Central memory CD8-positive, alpha-beta T cell (primary cell): Measurements from ENCODE around the gene TRMT10A.

ENCODE experiments used
- ATAC-seq: fragments of 150-1000 bp; cut with Tn5 transposase; replicated peaks from 2 replicates; pipeline ENCODE4 v1.10.0; 2022; ENCODE audit warnings: mild to moderate bottlenecking, moderate FRiP score, moderate number of reproducible peaks; ENCODE audit not compliant: poor library complexity, severe bottlenecking; ENCODE audit errors: extremely low read depth
- DNase-seq, 2 donors: peaks; one replicate each; pipeline ENCODE4 v3.0.0; 2021; ENCODE audit warnings: low spot score in 2 of 2
- H3K27ac Mint-ChIP-seq: one replicate; pipeline ENCODE4 v1.8.0; 2022; ENCODE audit warnings: low read depth, mild to moderate bottlenecking, moderate library complexity, mixed read lengths
- H3K27me3 Mint-ChIP-seq: one replicate; pipeline ENCODE4 v1.8.0; 2022; ENCODE audit warnings: mixed read lengths
- H3K36me3 Mint-ChIP-seq: one replicate; pipeline ENCODE4 v1.8.0; 2022; ENCODE audit warnings: mild to moderate bottlenecking, moderate library complexity, mixed read lengths; ENCODE audit not compliant: insufficient read depth
- H3K4me1 Mint-ChIP-seq: one replicate; pipeline ENCODE4 v1.8.0; 2022; ENCODE audit warnings: mixed read lengths
- H3K4me3 Mint-ChIP-seq: one replicate; pipeline ENCODE4 v1.8.0; 2022; ENCODE audit warnings: mild to moderate bottlenecking, moderate library complexity, mixed read lengths
- H3K9me3 Mint-ChIP-seq: one replicate; pipeline ENCODE4 v1.8.0; 2022; ENCODE audit warnings: mixed read lengths

Gene TRMT10A

GRCh38 chr4:99586322-99586721 lies 22.5 kb upstream of the TRMT10A start:
- Mint-ChIP-seq H3K36me3 (no peaks in the 10 kb centered on the region), H3K27ac (no peak overlapping the region), H3K4me1 (no peaks in the 10 kb centered on the region), H3K27me3 (peaks cover 43% of the 10 kb centered on the region), H3K9me3 (no peaks in the 10 kb centered on the region), H3K4me3 (no peak overlapping the region)
- no peak for ATAC-seq
- DNase-seq = no peak

DNA sequence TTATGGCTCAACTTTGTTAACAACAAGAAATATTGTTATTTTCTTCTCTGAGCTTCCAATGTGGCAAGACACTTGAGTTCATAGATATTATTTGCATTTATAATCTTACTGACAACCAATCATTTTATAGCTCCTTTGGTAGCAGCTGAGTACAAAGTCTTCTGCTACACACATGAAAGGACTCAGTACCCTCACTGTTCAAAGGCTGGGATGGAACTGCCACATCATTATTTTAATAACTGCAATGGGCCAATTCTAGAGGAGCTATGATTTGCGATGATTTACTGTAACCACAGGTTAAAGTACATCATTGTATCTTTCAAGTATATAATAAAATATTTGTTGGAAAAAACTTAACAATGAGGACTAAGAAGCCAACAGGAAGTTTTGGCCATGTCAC lies 21.7 kb upstream of the TRMT10A start:
- no peak for DNase-seq
- Mint-ChIP-seq H3K9me3 (no peaks in the 10 kb centered on the region), H3K4me3 (no peak overlapping the region), H3K27ac (no peak overlapping the region), H3K27me3 (peaks cover 48% of the 10 kb centered on the region), H3K4me1 (no peaks in the 10 kb centered on the region), H3K36me3 (no peaks in the 10 kb centered on the region)
- ATAC-seq = no peak

GRCh38 chr4:99578714-99579113 lies 14.9 kb upstream of the TRMT10A start:
- DNase-seq (no peak), ATAC-seq (no peak)
- Mint-ChIP-seq H3K9me3 (no peaks in the 10 kb centered on the region), H3K4me1 (no peaks in the 10 kb centered on the region), H3K4me3 (no peak overlapping the region), H3K36me3 (no peaks in the 10 kb centered on the region), H3K27me3 (peaks cover 67% of the 10 kb centered on the region), H3K27ac (no peak overlapping the region)

GRCh38 chr4:99574530-99575324 lies 10.9 kb upstream of the TRMT10A start, which contains the start of gene MTTP:
Gene MTTP (plus strand): TSS chr4:99574824. CDS start chr4:99574910, 86 bp downstream.
- Mint-ChIP-seq H3K4me3 (no peak within 1 kb of the TSS), H3K27ac (no peak within 1 kb of the TSS), H3K4me1 (no peaks in the 10 kb centered on the region), H3K36me3 (no peaks in the 10 kb centered on the region), H3K9me3 (no peaks in the 10 kb centered on the region), H3K27me3 (peaks cover 77% of the 10 kb centered on the region)
- no peak for DNase-seq
- no peak for ATAC-seq

- peaks cover 77% of the 10 kb centered on the region for H3K27me3 Mint-ChIP-seq
- H3K27ac Mint-ChIP-seq = no peak overlapping the region
- H3K36me3 Mint-ChIP-seq = no peaks in the 10 kb centered on the region
- H3K4me1 Mint-ChIP-seq = no peaks in the 10 kb centered on the region
- no peaks in the 10 kb centered on the region for H3K9me3 Mint-ChIP-seq
- DNase-seq (no peak), ATAC-seq (no peak)
- H3K4me3 Mint-ChIP-seq = no peak overlapping the region
Measured at GRCh38 chr4:99573735-99574368, 10.0 kb upstream of the TRMT10A start.

DNA sequence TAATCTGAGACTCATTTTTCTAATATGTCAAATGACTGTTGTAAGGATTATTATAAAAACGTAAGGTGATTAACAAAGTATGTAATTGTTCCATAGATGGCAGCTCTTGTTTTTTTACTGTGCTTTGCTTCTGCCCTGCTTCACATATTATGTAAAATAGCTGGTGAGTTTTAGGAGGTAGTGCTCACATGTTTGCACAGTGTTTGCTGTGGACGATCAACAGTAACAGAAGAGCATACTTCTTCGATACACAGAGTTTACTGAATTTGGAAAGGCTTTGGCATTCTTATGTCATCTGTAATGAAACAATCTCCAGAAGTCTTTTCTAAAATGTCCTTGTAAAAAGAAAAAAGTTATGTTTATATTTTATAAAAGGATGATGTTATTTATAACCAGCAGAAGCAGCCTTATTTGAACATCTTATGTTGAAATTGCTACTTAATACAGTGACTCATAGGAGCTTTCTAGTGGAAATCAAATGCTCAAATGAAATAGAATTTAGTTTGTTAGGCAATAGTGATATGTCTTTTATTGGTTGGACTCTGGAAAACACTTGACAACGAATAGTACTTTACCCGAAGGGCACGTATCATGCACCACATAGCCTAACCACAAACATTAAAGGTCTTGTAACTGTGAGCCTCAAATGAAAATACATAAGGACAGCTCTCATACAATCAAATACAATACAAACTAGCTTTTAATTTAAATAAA lies 8.8 kb upstream of the TRMT10A start:
- no peaks in the 10 kb centered on the region for H3K9me3 Mint-ChIP-seq
- H3K4me1 Mint-ChIP-seq = no peaks in the 10 kb centered on the region
- H3K36me3 Mint-ChIP-seq = no peaks in the 10 kb centered on the region
- H3K27ac Mint-ChIP-seq = no peak overlapping the region
- ATAC-seq = no peak
- H3K4me3 Mint-ChIP-seq = no peak overlapping the region
- DNase-seq = no peak
- peaks cover 77% of the 10 kb centered on the region for H3K27me3 Mint-ChIP-seq

DNA sequence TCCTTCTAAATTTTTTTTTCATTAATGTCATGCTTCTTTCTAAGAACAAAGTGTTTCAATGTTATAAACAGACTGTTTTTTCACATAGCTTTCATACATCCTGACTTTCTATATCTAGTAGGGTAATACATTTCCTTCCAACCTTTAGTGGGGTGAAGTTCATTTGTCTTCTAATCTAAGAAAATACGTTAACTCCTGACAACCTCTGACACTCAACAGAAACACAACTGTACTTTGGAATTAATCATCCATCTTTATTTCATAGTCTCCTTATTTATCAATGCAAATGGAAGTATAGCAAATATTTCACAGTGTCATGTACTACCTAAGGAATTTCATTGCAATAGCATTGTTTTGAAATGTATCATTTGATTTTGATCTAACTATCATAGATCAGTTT lies 8.0 kb upstream of the TRMT10A start:
- H3K27ac Mint-ChIP-seq = no peak overlapping the region
- H3K4me1 Mint-ChIP-seq = no peaks in the 10 kb centered on the region
- peaks cover 77% of the 10 kb centered on the region for H3K27me3 Mint-ChIP-seq
- no peak overlapping the region for H3K4me3 Mint-ChIP-seq
- DNase-seq (no peak), ATAC-seq (no peak)
- H3K36me3 Mint-ChIP-seq = no peaks in the 10 kb centered on the region
- H3K9me3 Mint-ChIP-seq = no peaks in the 10 kb centered on the region

- no peak overlapping the region for H3K4me3 Mint-ChIP-seq
- peaks cover 14% of the 10 kb centered on the region for H3K36me3 Mint-ChIP-seq
- H3K4me1 Mint-ChIP-seq = peaks cover 9% of the 10 kb centered on the region
- ATAC-seq (no peak), DNase-seq (no peak)
- H3K27ac Mint-ChIP-seq = no peak overlapping the region
- H3K27me3 Mint-ChIP-seq = peaks cover 49% of the 10 kb centered on the region
- H3K9me3 Mint-ChIP-seq = no peaks in the 10 kb centered on the region
Measured at GRCh38 chr4:99564921-99565320, 1.1 kb upstream of the TRMT10A start.

GRCh38 chr4:99552872-99553271 lies 11.0 kb downstream of the TRMT10A start:
- Mint-ChIP-seq H3K36me3 (peaks cover 1% of the 10 kb centered on the region), H3K9me3 (no peaks in the 10 kb centered on the region), H3K4me1 (no peaks in the 10 kb centered on the region), H3K4me3 (no peak overlapping the region), H3K27me3 (no peaks in the 10 kb centered on the region), H3K27ac (no peak overlapping the region)
- ATAC-seq = no peak
- DNase-seq = no peak

DNA sequence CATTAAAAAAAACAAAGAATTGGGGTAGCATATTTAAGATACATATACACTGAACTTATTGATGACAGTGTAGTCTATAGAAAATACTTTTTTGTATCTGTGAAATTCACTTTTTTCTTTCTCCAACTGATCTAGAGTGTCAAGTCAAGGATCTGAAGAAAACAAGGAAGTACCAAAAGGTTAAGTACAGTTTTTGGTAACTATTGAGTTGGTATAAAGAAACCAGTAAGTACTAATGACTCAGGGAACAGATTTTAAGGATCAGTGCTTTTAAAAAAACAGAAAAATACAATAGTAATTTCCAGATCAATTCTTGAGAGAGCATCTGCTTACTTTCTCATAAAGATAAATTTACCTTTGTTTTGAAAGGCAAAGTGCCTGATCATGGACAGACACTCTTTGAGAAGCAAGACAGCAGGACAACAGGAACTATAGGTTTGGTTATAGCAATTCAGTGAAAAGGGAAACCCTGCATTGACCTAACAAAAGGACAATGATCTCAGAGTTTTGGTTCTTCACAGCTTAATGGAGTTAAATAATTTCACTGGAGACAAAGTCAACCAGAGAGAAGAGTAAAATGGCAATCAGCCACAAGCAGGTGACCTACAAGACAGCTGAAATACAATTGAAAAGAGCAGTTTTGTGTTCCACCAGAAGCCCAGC lies 23.4 kb downstream of the TRMT10A start:
- DNase-seq = no peak

GRCh38 chr4:99537674-99538073 lies 26.2 kb downstream of the TRMT10A start:
- no peak for ATAC-seq
- H3K4me3 Mint-ChIP-seq = no peak overlapping the region

More for the DNA sequence above, 23.4 kb downstream of the TRMT10A start:
- Mint-ChIP-seq H3K4me1 (no peaks in the 10 kb centered on the region), H3K4me3 (no peak overlapping the region), H3K27ac (no peak overlapping the region), H3K9me3 (no peaks in the 10 kb centered on the region), H3K27me3 (peaks cover 9% of the 10 kb centered on the region), H3K36me3 (no peaks in the 10 kb centered on the region)
- no peak for ATAC-seq

GRCh38 chr4:99536848-99537247 lies 27.0 kb downstream of the TRMT10A start:
- no peak for ATAC-seq
- no peak for DNase-seq
- no peaks in the 10 kb centered on the region for H3K4me1 Mint-ChIP-seq
- peaks cover 41% of the 10 kb centered on the region for H3K27me3 Mint-ChIP-seq
- H3K9me3 Mint-ChIP-seq = no peaks in the 10 kb centered on the region
- no peak overlapping the region for H3K4me3 Mint-ChIP-seq
- no peaks in the 10 kb centered on the region for H3K36me3 Mint-ChIP-seq
- H3K27ac Mint-ChIP-seq = no peak overlapping the region

More at GRCh38 chr4:99537674-99538073, 26.2 kb downstream of the TRMT10A start:
- Mint-ChIP-seq H3K36me3 (no peaks in the 10 kb centered on the region), H3K4me1 (no peaks in the 10 kb centered on the region), H3K9me3 (no peaks in the 10 kb centered on the region), H3K27ac (no peak overlapping the region), H3K27me3 (peaks cover 33% of the 10 kb centered on the region)
- DNase-seq = no peak
